HepG2 (cell line): ENCODE measurements around the gene HSD11B1L. TPM values are rescaled to one million over a fixed set of nuclear protein-coding genes. Genes with fewer than 3 reads are reported as not detected.

Source experiments
- ATAC-seq: fragments of 200-7000 bp; cut with Tn5 transposase; 3 replicates; pipeline ENCODE4 v1.9.1; 2020; ENCODE audit warnings: mild to moderate bottlenecking, moderate library complexity
- BruUV-seq: library from RNA; stranded (reverse); fragments of 400-500 nt; replicated peaks from 2 replicates; lab custom pipeline; 2021; lab: Mats Ljungman, UMichigan
- CTCF ChIA-PET: fragments of 300-600 bp; formaldehyde crosslinking; extraction: SDS; loops from one replicate; lab custom pipeline; 2021; ENCODE audit warnings: low total read pairs, inconsistent platforms, low intra/inter-chr PET ratio; lab: Yijun Ruan, JAX
- POLR2A ChIA-PET: fragments of 350-600 bp; sonication (Branson Sonifier 250); formaldehyde crosslinking; loops from one replicate; lab custom pipeline; 2020; ENCODE audit warnings: antibody characterized with exemption, inconsistent platforms; lab: Yijun Ruan, JAX
- DNase-seq: peaks from one replicate; pipeline ENCODE4 v3.0.0-alpha.2; 2015; ENCODE audit warnings: low spot score
- FAIRE-seq: peaks from 3 replicates; lab custom pipeline; 2011; peaks lifted over from hg19 to GRCh38; lab: Jason Lieb, UNC
- H2AFZ ChIP-seq: one replicate; pipeline ENCODE4 v1.6.1; 2011; ENCODE audit warnings: low read length, inconsistent platforms
- H3K27ac ChIP-seq: fragments of 300-600 bp; 3 replicates; pipeline ENCODE4 v1.8.0; 2011; ENCODE audit warnings: mixed run types, mild to moderate bottlenecking, mixed read lengths, low read length, inconsistent platforms; ENCODE audit not compliant: insufficient read depth; ENCODE audit errors: extremely low read length
- H3K27me3 ChIP-seq, 2 experiments: fragments of 200-600 bp in 1 of 2; 2 replicates in 1 of 2; 3 replicates in 1 of 2; pipeline versions ENCODE4 v1.6.0 to v1.8.0; 2011; ENCODE audit warnings: low read length in 2 of 2, mild to moderate bottlenecking in 2 of 2, moderate library complexity in 2 of 2, inconsistent platforms in 1 of 2; ENCODE audit not compliant: insufficient read depth in 2 of 2, control insufficient read depth in 1 of 2
- H3K36me3 ChIP-seq, 2 experiments: fragments of 200-600 bp in 1 of 2; replicated peaks in 1 of 2; 2 replicates in 1 of 2; 3 replicates in 1 of 2; pipeline versions ENCODE4 v1.5.1 to v1.8.0; 2011; ENCODE audit warnings: low read length in 2 of 2, inconsistent platforms in 1 of 2; ENCODE audit not compliant: insufficient read depth in 2 of 2, control insufficient read depth in 1 of 2
- H3K4me1 ChIP-seq: 2 replicates; pipeline ENCODE4 v1.5.1; 2012; ENCODE audit warnings: low read length, inconsistent platforms; ENCODE audit not compliant: insufficient read depth
- H3K4me2 ChIP-seq: 2 replicates; pipeline ENCODE4 v1.6.0; 2011; ENCODE audit warnings: low read depth, low read length, inconsistent platforms
- H3K4me3 ChIP-seq, 3 experiments: fragments of 200-600 bp in 1 of 3; sonication (generic), shearing (Covaris generic) in 1 of 3; replicated peaks in 1 of 3; 2 replicates each; pipeline ENCODE4 v1.5.1; 2011 to 2016; ENCODE audit warnings: low read length in 3 of 3, inconsistent platforms in 2 of 3, low read depth in 2 of 3, mild to moderate bottlenecking in 2 of 3, control low read depth in 1 of 3, mixed read lengths in 1 of 3; ENCODE audit not compliant: insufficient read depth in 1 of 3
- H3K79me2 ChIP-seq: one replicate; pipeline ENCODE4 v1.6.1; 2011; ENCODE audit warnings: low read length, inconsistent platforms; ENCODE audit not compliant: insufficient read depth
- H3K9ac ChIP-seq: 2 replicates; pipeline ENCODE4 v1.6.0; 2011; ENCODE audit warnings: mild to moderate bottlenecking, low read depth, low read length, inconsistent platforms; ENCODE audit not compliant: insufficient read depth
- H3K9me3 ChIP-seq: 2 replicates; pipeline ENCODE4 v1.5.1; 2012; ENCODE audit warnings: mild to moderate bottlenecking, low read length
- H4K20me1 ChIP-seq: 2 replicates; pipeline ENCODE4 v1.6.0; 2011; ENCODE audit warnings: inconsistent platforms, mild to moderate bottlenecking, low read length, moderate library complexity; ENCODE audit not compliant: insufficient read depth
- ETS1 ChIP-seq: sonication (generic); formaldehyde crosslinking; IDR thresholded peaks from 2 replicates; pipeline ENCODE4 v1.4.0; 2020; ENCODE audit warnings: missing genetic modification reagents
- KDM2A ChIP-seq: sonication (generic); formaldehyde crosslinking; IDR thresholded peaks from 2 replicates; pipeline ENCODE4 v1.4.0; 2020; ENCODE audit warnings: low read depth, missing genetic modification reagents, borderline replicate concordance
- KIAA2018 ChIP-seq: sonication (generic); formaldehyde crosslinking; IDR thresholded peaks from 2 replicates; pipeline ENCODE4 v1.5.0; 2020; ENCODE audit warnings: mild to moderate bottlenecking, missing genetic modification reagents, borderline replicate concordance
- MED13 ChIP-seq: sonication (generic); formaldehyde crosslinking; IDR thresholded peaks from 2 replicates; pipeline ENCODE4 v1.5.0; 2020; ENCODE audit warnings: missing genetic modification reagents
- POGK ChIP-seq: sonication (generic); formaldehyde crosslinking; conservative IDR thresholded peaks from 2 replicates; pipeline ENCODE4 v1.8.0; 2022; ENCODE audit warnings: mild to moderate bottlenecking, moderate library complexity, missing genetic modification reagents
- ZBTB38 ChIP-seq: sonication (generic); formaldehyde crosslinking; IDR thresholded peaks from 2 replicates; pipeline ENCODE4 v1.5.1; 2020; ENCODE audit warnings: mild to moderate bottlenecking, missing genetic modification reagents
- ZFP82 ChIP-seq: sonication (generic); formaldehyde crosslinking; IDR thresholded peaks from 2 replicates; pipeline ENCODE4 v1.5.1; 2020; ENCODE audit warnings: mild to moderate bottlenecking, missing genetic modification reagents, borderline replicate concordance
- ZNF33A ChIP-seq: sonication (generic); formaldehyde crosslinking; IDR thresholded peaks from 2 replicates; pipeline ENCODE4 v1.5.1; 2020; ENCODE audit warnings: missing genetic modification reagents, mild to moderate bottlenecking, moderate library complexity, borderline replicate concordance
- WGBS: methylation state at CpG from one replicate; pipeline ENCODE4 v1.1.6; 2017; ENCODE audit warnings: low lambda C conversion rate; 5-methylcytosine and 5-hydroxymethylcytosine counted together
- in situ Hi-C: cut with HindIII; loops from 2 replicates; pipeline ENCODE4 v1.10.0; 2017; ENCODE audit warnings: low pct_unique_long_range_greater_than_20kb; ENCODE audit not compliant: extremely low pct_ligation_motif_present
- intact Hi-C: fragments of 100-400 bp; cut with micrococcal nuclease; formaldehyde crosslinking; loops from one replicate; pipeline ENCODE4 v1.10.0; 2022; ENCODE audit not compliant: unreplicated experiment
- polyA plus RNA-seq, 8 experiments: library from polyadenylated mRNA; depleted of rRNA in 3 of 8; stranded (reverse) in 7 of 8; unstranded in 1 of 8; fragments of >200 nt; fragmentation: Illumina TruSeq in 4 of 8; extraction: Trizol in 4 of 8; gene quantifications; 2 replicates each; pipeline versions ENCODE4 v1.2.1 to v1.2.3, GENCODE V29; 2011 to 2016; ENCODE audit warnings: low read depth in 4 of 8, missing spikeins in 1 of 8, mixed read lengths in 1 of 8; ENCODE audit not compliant: insufficient read depth in 1 of 8
- total RNA-seq, 5 experiments: library from RNA; depleted of rRNA; stranded (reverse); fragments of >200 nt; fragmentation: Illumina TruSeq; extraction: Trizol; gene quantifications; 2 replicates each; pipeline ENCODE4 v1.2.3, GENCODE V29; 2016; ENCODE audit warnings: low read depth in 1 of 5

The HSD11B1L gene
- total and polyA plus RNA-seq, 2 of the 13 experiments (the other 11 are each of a cell fraction or from before 2014, with no cell fraction given): 2.8 to 3.9 TPM

- ATAC-seq (peak; percentile 1; the same call in 2 of the 3 replicates), FAIRE-seq (no peak), DNase-seq (no peak)
- TSS peak; percentile 83 for BruUV-seq
- Histone ChIP-seq H3K27me3 (no peaks in the 10 kb centered on the region; a peak in 1 of 5 replicates), H3K36me3 (peaks cover 20 to 49% of the 10 kb centered on the region in 2 experiments), H3K4me3 (peak overlapping the region; percentile 88 to 94 (median 89)), H3K4me1 (peaks cover 28% of the 10 kb centered on the region), H2AFZ (no peak overlapping the region), H3K9ac (peak overlapping the region; percentile 94), H3K79me2 (peaks cover 33% of the 10 kb centered on the region), H3K9me3 (no peaks in the 10 kb centered on the region), H4K20me1 (peaks cover 38% of the 10 kb centered on the region), H3K4me2 (peak overlapping the region; percentile 79), H3K27ac (peak overlapping the region; percentile 92)
- in situ Hi-C loops (no loop called here), intact Hi-C loops (no loop called here)
- WGBS: 4% methylated on average over 20 of the region's 54 CpGs
- CTCF ChIA-PET: no interaction called here
- POLR2A ChIA-PET: interaction anchor here (0.6 to 3.7 kb wide), 8 partner anchors 11 to 280 kb away, joined by 3 to 95 read pairs (median 4); partner anchors contain the start of genes CATSPERD, LONP1, SAFB and SAFB2
- TF ChIP-seq ZFP82: 0 out of 2 replicates have a peak, but pooled peaks have one; percentile 3
- TF ChIP-seq KDM2A: peak; percentile 26; the same call in 1 of the 2 replicates
- no peak for TF ChIP-seq KIAA2018 (CRISPR knock-in tag)
- TF ChIP-seq MED13 (CRISPR knock-in tag): 0 out of 2 replicates have a peak, but pooled peaks have one; percentile 47
- TF ChIP-seq POGK (CRISPR knock-in tag): 0 out of 2 replicates have a peak, but pooled peaks have one; percentile 11
- 0 out of 2 replicates have a peak, but pooled peaks have one; percentile 20 for TF ChIP-seq ETS1 (CRISPR knock-in tag)
- TF ChIP-seq ZBTB38 (CRISPR knock-in tag): no peak
- no peak for TF ChIP-seq ZNF33A (CRISPR knock-in tag)
Observed at GRCh38 chr19:5690955-5691821, 10.4 kb downstream of the HSD11B1L start.
